Neural progenitor cell (in vitro differentiated cells): Measurements from ENCODE around the gene ADAMTS19. TPM values are rescaled to one million over a fixed set of nuclear protein-coding genes. Genes with fewer than 3 reads are reported as not detected.

ENCODE experiments used
- DNase-seq: peaks from one replicate; pipeline ENCODE4 v3.0.0-alpha.2; 2016; ENCODE audit warnings: low spot score
- H2AFZ ChIP-seq: fragments of 200-600 bp; sonication (generic); replicated peaks from 2 replicates; pipeline ENCODE4 v1.6.1; 2016; ENCODE audit warnings: antibody characterized with exemption
- H3F3A ChIP-seq: fragments of 200-600 bp; sonication (generic); 2 replicates; pipeline ENCODE4 v1.6.1; 2016; ENCODE audit warnings: antibody characterized with exemption, low read depth
- H3K27ac ChIP-seq: fragments of 200-600 bp; sonication (generic); 2 replicates; pipeline ENCODE4 v1.5.1; 2016; ENCODE audit warnings: mild to moderate bottlenecking
- H3K27me3 ChIP-seq: fragments of 200-600 bp; sonication (generic); 2 replicates; pipeline ENCODE4 v1.6.1; 2016; ENCODE audit warnings: mild to moderate bottlenecking, moderate library complexity
- H3K36me3 ChIP-seq: fragments of 200-600 bp; sonication (generic); 2 replicates; pipeline ENCODE4 v1.5.1; 2016
- H3K4me1 ChIP-seq: fragments of 200-600 bp; sonication (generic); 2 replicates; pipeline ENCODE4 v1.6.1; 2016; ENCODE audit warnings: mixed run types
- H3K4me2 ChIP-seq: fragments of 200-600 bp; sonication (generic); 2 replicates; pipeline ENCODE4 v1.6.1; 2016
- H3K4me3 ChIP-seq: fragments of 200-600 bp; sonication (generic); 2 replicates; pipeline ENCODE4 v1.5.1; 2016
- H3K79me2 ChIP-seq: fragments of 200-600 bp; sonication (generic); 2 replicates; pipeline ENCODE4 v1.6.1; 2016; ENCODE audit warnings: low read depth
- H3K9ac ChIP-seq: fragments of 200-600 bp; sonication (generic); 2 replicates; pipeline ENCODE4 v1.6.1; 2016
- H3K9me3 ChIP-seq: fragments of 200-600 bp; sonication (generic); 2 replicates; pipeline ENCODE4 v1.5.1; 2016; ENCODE audit warnings: low read depth
- H4K20me1 ChIP-seq: fragments of 200-600 bp; sonication (generic); 2 replicates; pipeline ENCODE4 v1.6.1; 2016; ENCODE audit warnings: low read depth
- H3K27ac Mint-ChIP-seq: 3 replicates; pipeline ENCODE4 v1.8.0; 2021; ENCODE audit warnings: mixed read lengths
- H3K27me3 Mint-ChIP-seq: 2 replicates; pipeline ENCODE4 v1.8.0; 2022; ENCODE audit warnings: low read depth, mild to moderate bottlenecking, inconsistent platforms, moderate library complexity, mixed read lengths; ENCODE audit not compliant: insufficient read depth
- H3K36me3 Mint-ChIP-seq: 3 replicates; pipeline ENCODE4 v1.8.0; 2021; ENCODE audit warnings: mixed read lengths
- H3K4me1 Mint-ChIP-seq: 3 replicates; pipeline ENCODE4 v1.8.0; 2021; ENCODE audit warnings: mixed read lengths
- H3K4me3 Mint-ChIP-seq: 3 replicates; pipeline ENCODE4 v1.8.0; 2021; ENCODE audit warnings: mild to moderate bottlenecking, moderate library complexity, mixed read lengths
- H3K9me3 Mint-ChIP-seq: 3 replicates; pipeline ENCODE4 v1.8.0; 2020; ENCODE audit warnings: mixed read lengths
- CTCF ChIP-seq: fragments of 200-600 bp; sonication (generic); IDR thresholded peaks from 2 replicates; pipeline ENCODE4 v1.5.1; 2017; ENCODE audit warnings: antibody characterized with exemption, mild to moderate bottlenecking
- EZH2 ChIP-seq: fragments of 200-600 bp; sonication (generic); IDR thresholded peaks from 2 replicates; pipeline ENCODE4 v1.6.1; 2017; ENCODE audit warnings: antibody characterized with exemption, mild to moderate bottlenecking, moderate library complexity
- EZH2phosphoT487 ChIP-seq: fragments of 200-600 bp; sonication (generic); IDR thresholded peaks from 2 replicates; pipeline ENCODE4 v1.6.1; 2017; ENCODE audit warnings: antibody characterized with exemption
- total RNA-seq: library from RNA; depleted of rRNA; stranded (reverse); fragments of >200 nt; gene quantifications from 2 replicates; pipeline ENCODE4 v1.2.3, GENCODE V29; 2015; ENCODE audit warnings: low replicate concordance

ADAMTS19 gene
- total RNA-seq, 1 donor from 2014 or later, result 23.3 TPM

DNA sequence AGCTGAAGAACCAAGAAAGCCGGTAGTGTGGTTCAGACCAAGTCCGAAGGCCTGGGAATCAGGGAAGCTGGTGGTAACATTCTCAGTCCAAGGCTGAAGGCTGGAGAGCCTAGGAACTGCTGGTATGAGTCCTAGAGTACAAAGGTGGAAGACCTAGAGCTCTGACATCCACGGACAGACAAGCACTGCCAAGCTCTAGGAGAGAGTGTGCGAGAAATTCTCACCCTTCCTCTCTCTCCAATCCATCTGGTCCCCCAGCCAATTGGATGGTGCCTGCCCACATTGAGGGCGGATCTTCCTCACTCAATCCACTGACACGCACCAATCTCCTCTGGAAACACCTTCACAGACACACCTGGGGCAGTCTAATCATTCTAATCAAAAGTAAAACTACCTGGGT lies 19.7 kb upstream of the ADAMTS19 start:
- H3K9ac ChIP-seq, result no peak overlapping the region
- no peaks in the 10 kb centered on the region for H3K4me1 Mint-ChIP-seq
- DNase-seq, result no peak
- H3K9me3 ChIP-seq, result no peaks in the 10 kb centered on the region
- H3F3A ChIP-seq, result no peaks in the 10 kb centered on the region
- H3K4me3 Mint-ChIP-seq, result no peak overlapping the region
- H3K4me2 ChIP-seq, result no peak overlapping the region
- H3K27ac ChIP-seq, result no peak overlapping the region
- no peaks in the 10 kb centered on the region for H3K79me2 ChIP-seq
- no peaks in the 10 kb centered on the region for H3K36me3 ChIP-seq
- H3K9me3 Mint-ChIP-seq, result no peaks in the 10 kb centered on the region
- no peaks in the 10 kb centered on the region for H3K27me3 ChIP-seq
- H2AFZ ChIP-seq, result no peak overlapping the region
- no peaks in the 10 kb centered on the region for H3K4me1 ChIP-seq
- no peaks in the 10 kb centered on the region for H3K36me3 Mint-ChIP-seq
- no peaks in the 10 kb centered on the region for H4K20me1 ChIP-seq
- H3K4me3 ChIP-seq, result no peak overlapping the region
- H3K27me3 Mint-ChIP-seq, result peaks cover 1% of the 10 kb centered on the region
- no peak for TF ChIP-seq EZH2
- no peak for TF ChIP-seq EZH2phosphoT487
- no peak for TF ChIP-seq CTCF
- no peak overlapping the region for H3K27ac Mint-ChIP-seq

DNA sequence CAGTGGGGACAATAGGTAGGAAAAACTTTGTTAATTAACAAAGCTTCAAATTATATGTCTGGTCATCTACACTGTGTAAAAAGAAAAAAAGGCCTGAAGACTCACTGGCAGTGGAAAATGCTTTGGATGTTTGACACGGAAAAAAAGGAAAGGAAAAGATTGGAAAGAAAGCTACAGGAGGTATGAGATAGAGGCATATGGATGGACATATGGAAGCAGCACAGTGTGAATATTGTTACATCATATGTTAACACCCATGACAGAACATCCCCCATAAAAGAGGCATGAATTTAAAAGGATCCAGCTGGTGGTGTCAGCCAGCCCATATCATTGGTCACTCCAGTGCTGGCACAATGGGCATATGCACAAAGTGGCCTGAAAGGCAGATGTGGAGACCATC lies 19.0 kb upstream of the ADAMTS19 start:
- Mint-ChIP-seq H3K9me3 (no peaks in the 10 kb centered on the region), H3K27ac (no peak overlapping the region), H3K4me1 (no peaks in the 10 kb centered on the region), H3K36me3 (no peaks in the 10 kb centered on the region), H3K27me3 (peaks cover 2% of the 10 kb centered on the region), H3K4me3 (no peak overlapping the region)
- Histone ChIP-seq H3K4me3 (no peak overlapping the region), H3K4me2 (no peak overlapping the region), H3K27ac (no peak overlapping the region), H3K9me3 (no peaks in the 10 kb centered on the region), H4K20me1 (no peaks in the 10 kb centered on the region), H2AFZ (no peak overlapping the region), H3K79me2 (no peaks in the 10 kb centered on the region), H3K4me1 (no peaks in the 10 kb centered on the region), H3K9ac (no peak overlapping the region), H3K27me3 (no peaks in the 10 kb centered on the region), H3F3A (no peaks in the 10 kb centered on the region), H3K36me3 (no peaks in the 10 kb centered on the region)
- TF ChIP-seq CTCF, result no peak
- TF ChIP-seq EZH2, result no peak
- no peak for TF ChIP-seq EZH2phosphoT487
- no peak for DNase-seq

GRCh38 chr5:129445379-129445778 lies 14.7 kb upstream of the ADAMTS19 start:
- H3K36me3 Mint-ChIP-seq, result no peaks in the 10 kb centered on the region
- H3F3A ChIP-seq, result no peaks in the 10 kb centered on the region
- H3K9me3 ChIP-seq, result no peaks in the 10 kb centered on the region
- no peaks in the 10 kb centered on the region for H3K27me3 ChIP-seq
- H3K4me3 Mint-ChIP-seq, result no peak overlapping the region
- H3K9ac ChIP-seq, result no peak overlapping the region
- H3K27ac ChIP-seq, result no peak overlapping the region
- H3K9me3 Mint-ChIP-seq, result no peaks in the 10 kb centered on the region
- no peak for TF ChIP-seq EZH2
- no peak for TF ChIP-seq CTCF
- TF ChIP-seq EZH2phosphoT487, result no peak
- no peaks in the 10 kb centered on the region for H3K4me1 Mint-ChIP-seq
- no peak overlapping the region for H2AFZ ChIP-seq
- no peak overlapping the region for H3K4me2 ChIP-seq
- H3K27ac Mint-ChIP-seq, result no peak overlapping the region
- no peaks in the 10 kb centered on the region for H4K20me1 ChIP-seq
- no peak for DNase-seq
- no peaks in the 10 kb centered on the region for H3K79me2 ChIP-seq
- H3K27me3 Mint-ChIP-seq, result peaks cover 2% of the 10 kb centered on the region
- H3K36me3 ChIP-seq, result no peaks in the 10 kb centered on the region
- H3K4me1 ChIP-seq, result no peaks in the 10 kb centered on the region
- no peak overlapping the region for H3K4me3 ChIP-seq

- H3K36me3 ChIP-seq, result no peaks in the 10 kb centered on the region
- no peak overlapping the region for H3K27ac Mint-ChIP-seq
- H3F3A ChIP-seq, result no peaks in the 10 kb centered on the region
- H3K9me3 Mint-ChIP-seq, result no peaks in the 10 kb centered on the region
- no peaks in the 10 kb centered on the region for H3K36me3 Mint-ChIP-seq
- peaks cover 4% of the 10 kb centered on the region for H3K27me3 Mint-ChIP-seq
- no peaks in the 10 kb centered on the region for H3K4me1 ChIP-seq
- no peaks in the 10 kb centered on the region for H4K20me1 ChIP-seq
- DNase-seq, result no peak
- H3K79me2 ChIP-seq, result no peaks in the 10 kb centered on the region
- no peak overlapping the region for H2AFZ ChIP-seq
- no peaks in the 10 kb centered on the region for H3K27me3 ChIP-seq
- no peak overlapping the region for H3K9ac ChIP-seq
- no peak overlapping the region for H3K27ac ChIP-seq
- no peaks in the 10 kb centered on the region for H3K9me3 ChIP-seq
- H3K4me1 Mint-ChIP-seq, result no peaks in the 10 kb centered on the region
- H3K4me3 Mint-ChIP-seq, result no peak overlapping the region
- TF ChIP-seq EZH2phosphoT487, result no peak
- no peak for TF ChIP-seq EZH2
- no peak for TF ChIP-seq CTCF
- H3K4me3 ChIP-seq, result no peak overlapping the region
- H3K4me2 ChIP-seq, result no peak overlapping the region
Measured at GRCh38 chr5:129447968-129448367, 12.1 kb upstream of the ADAMTS19 start.
